PC-3 (cell line): Measurements from ENCODE around the gene NEU1. TPM values are rescaled to one million over a fixed set of nuclear protein-coding genes. Genes with fewer than 3 reads are reported as not detected.

Experiments
- ATAC-seq: fragments of 200-7000 bp; cut with Tn5 transposase; 2 replicates; pipeline ENCODE4 v1.9.1; 2020; ENCODE audit warnings: mild to moderate bottlenecking, moderate library complexity
- BruUV-seq: library from RNA; stranded (reverse); fragments of 400-500 nt; replicated peaks from 2 replicates; lab custom pipeline; 2021; lab: Mats Ljungman, UMichigan
- CTCF ChIA-PET: fragments of 300-600 bp; sonication (Branson Sonifier 250); formaldehyde crosslinking; loops from one replicate; lab custom pipeline; 2022; ENCODE audit warnings: antibody characterized with exemption; lab: Charles Lee
- POLR2A ChIA-PET: fragments of 300-600 bp; sonication (Branson Sonifier 250); formaldehyde crosslinking; loops from one replicate; lab custom pipeline; 2022; ENCODE audit warnings: antibody characterized with exemption; ENCODE audit not compliant: unreplicated experiment; lab: Charles Lee
- DNase-seq: peaks from one replicate; pipeline ENCODE4 v3.0.0-alpha.2; 2015
- H2AFZ ChIP-seq: fragments of 300-600 bp; sonication (generic); 2 replicates; pipeline ENCODE4 v1.6.0; 2016; ENCODE audit warnings: antibody characterized with exemption, low read length
- H3F3A ChIP-seq: fragments of 300-600 bp; sonication (generic); one replicate; pipeline ENCODE4 v1.6.0; 2017; ENCODE audit warnings: antibody characterized with exemption, low read length, control low read depth, mild to moderate bottlenecking; ENCODE audit not compliant: unreplicated experiment
- H3K27ac ChIP-seq: fragments of 300-600 bp; sonication (generic); 2 replicates; pipeline ENCODE4 v1.5.1; 2016; ENCODE audit warnings: mild to moderate bottlenecking, low read length
- H3K27me3 ChIP-seq: fragments of 300-600 bp; sonication (generic); 2 replicates; pipeline ENCODE4 v1.6.1; 2016; ENCODE audit warnings: low read length, mixed read lengths
- H3K36me3 ChIP-seq: fragments of 300-600 bp; sonication (generic); 2 replicates; pipeline ENCODE4 v1.6.1; 2016; ENCODE audit warnings: low read depth, mixed run types, low read length, mixed read lengths
- H3K4me1 ChIP-seq: fragments of 300-600 bp; sonication (generic); 2 replicates; pipeline ENCODE4 v1.5.1; 2016; ENCODE audit warnings: low read length; ENCODE audit not compliant: insufficient read depth
- H3K4me2 ChIP-seq: fragments of 300-600 bp; sonication (generic); 2 replicates; pipeline ENCODE4 v1.6.0; 2016; ENCODE audit warnings: low read length
- H3K4me3 ChIP-seq: fragments of 300-600 bp; sonication (generic); 2 replicates; pipeline ENCODE4 v1.5.1; 2016; ENCODE audit warnings: mild to moderate bottlenecking, low read length, mixed read lengths
- H3K79me2 ChIP-seq: fragments of 300-600 bp; sonication (generic); 2 replicates; pipeline ENCODE4 v1.6.1; 2017; ENCODE audit warnings: low read length, mixed read lengths
- H3K9ac ChIP-seq: fragments of 300-600 bp; sonication (generic); 2 replicates; pipeline ENCODE4 v1.6.0; 2016; ENCODE audit warnings: mild to moderate bottlenecking, low read length
- H3K9me2 ChIP-seq: fragments of 300-600 bp; sonication (generic); replicated peaks from 2 replicates; pipeline ENCODE4 v1.6.1; 2016; ENCODE audit warnings: mixed run types, low read length, mixed read lengths
- H3K9me3 ChIP-seq: fragments of 300-600 bp; sonication (generic); 2 replicates; pipeline ENCODE4 v1.6.1; 2016; ENCODE audit warnings: low read length, mixed read lengths
- H4K20me1 ChIP-seq: fragments of 300-600 bp; sonication (generic); 2 replicates; pipeline ENCODE4 v1.6.1; 2016; ENCODE audit warnings: low read length, mixed read lengths
- CTCF ChIP-seq: fragments of 300-600 bp; sonication (generic); conservative IDR thresholded peaks from 2 replicates; pipeline ENCODE4 v1.5.1; 2017; ENCODE audit warnings: antibody characterized with exemption, low read depth, mild to moderate bottlenecking, low read length
- EZH2 ChIP-seq: fragments of 300-600 bp; sonication (generic); IDR thresholded peaks from one replicate; pipeline ENCODE4 v1.6.1; 2017; ENCODE audit warnings: antibody characterized with exemption, mild to moderate bottlenecking, low read length; ENCODE audit not compliant: unreplicated experiment
- EZH2phosphoT487 ChIP-seq: fragments of 300-600 bp; sonication (generic); IDR thresholded peaks from 2 replicates; pipeline ENCODE4 v1.6.1; 2018; ENCODE audit warnings: mild to moderate bottlenecking, antibody characterized with exemption, low read length, borderline replicate concordance
- intact Hi-C: fragments of 100-400 bp; cut with micrococcal nuclease; formaldehyde crosslinking; loops from 2 replicates; pipeline ENCODE4 v1.9.0; 2023
- total RNA-seq: library from RNA; depleted of rRNA; stranded (reverse); fragments of >200 nt; gene quantifications from 2 replicates; pipeline ENCODE4 v1.2.3, GENCODE V29; 2014

The NEU1 gene
- total RNA-seq, 1 experiment from 2014 or later, result 31.7 TPM

GRCh38 chr6:31896856-31897611, 34.4 kb upstream of the NEU1 start:
- ATAC-seq (no peak), DNase-seq (no peak)
- Histone ChIP-seq H3K27ac (no peak overlapping the region), H3K4me3 (peak overlapping the region; percentile 81), H3K4me1 (peaks cover 33% of the 10 kb centered on the region), H3K36me3 (peaks cover 15% of the 10 kb centered on the region), H4K20me1 (no peaks in the 10 kb centered on the region), H3F3A (peaks cover 4% of the 10 kb centered on the region), H3K79me2 (peaks cover 34% of the 10 kb centered on the region), H3K4me2 (peak overlapping the region; percentile 95), H3K9me3 (no peaks in the 10 kb centered on the region), H3K27me3 (no peaks in the 10 kb centered on the region), H2AFZ (peak overlapping the region; percentile 70), H3K9me2 (no peaks in the 10 kb centered on the region), H3K9ac (peak overlapping the region; percentile 81)
- BruUV-seq, result no TSS peak
- ChIA-PET POLR2A (interaction anchor here (0.6 to 0.7 kb wide), 5 partner anchors 51 to 231 kb away, joined by 3 to 19 read pairs (median 3); partner anchors contain the start of gene ATF6B), CTCF (interaction anchor here (0.6 kb wide), 1 partner anchor 10 kb away, joined by 7 read pairs; no protein-coding TSS in a partner anchor)
- intact Hi-C loops, result loop anchor here (5.0 kb wide), 1 partner anchor 35 kb away; the partner anchor contains the start of gene NEU1
- TF ChIP-seq EZH2phosphoT487 (no peak), CTCF (no peak), EZH2 (no peak)

- intact Hi-C loops, result loop anchor here (5.0 kb wide), 1 partner anchor 34 kb away; the partner anchor contains the start of gene NEU1
- no peak overlapping the region for H3K27ac ChIP-seq
- H3K4me2 ChIP-seq, result peak overlapping the region; percentile 95
- POLR2A ChIA-PET, result interaction anchor here (0.6 kb wide), 1 partner anchor 55 kb away, joined by 3 read pairs; no protein-coding TSS in a partner anchor
- H3K79me2 ChIP-seq, result peaks cover 34% of the 10 kb centered on the region
- BruUV-seq, result no TSS peak
- DNase-seq, result no peak
- TF ChIP-seq EZH2 (no peak), EZH2phosphoT487 (no peak), CTCF (no peak)
- peak overlapping the region; percentile 81 for H3K9ac ChIP-seq
- H3K4me1 ChIP-seq, result peaks cover 33% of the 10 kb centered on the region
- H3K9me3 ChIP-seq, result no peaks in the 10 kb centered on the region
- no peaks in the 10 kb centered on the region for H3K9me2 ChIP-seq
- no peak for ATAC-seq
- no peaks in the 10 kb centered on the region for H4K20me1 ChIP-seq
- peaks cover 4% of the 10 kb centered on the region for H3F3A ChIP-seq
- H3K36me3 ChIP-seq, result peaks cover 19% of the 10 kb centered on the region
- H2AFZ ChIP-seq, result peak overlapping the region; percentile 70
- H3K4me3 ChIP-seq, result peak overlapping the region; percentile 81
- H3K27me3 ChIP-seq, result no peaks in the 10 kb centered on the region
- CTCF ChIA-PET, result no interaction called here
Measured at GRCh38 chr6:31896493-31896855, 33.9 kb upstream of the NEU1 start.

- H3K27ac ChIP-seq, result peak overlapping the region; percentile 56
- DNase-seq (no peak), ATAC-seq (no peak)
- TF ChIP-seq CTCF (no peak), EZH2 (no peak), EZH2phosphoT487 (no peak)
- no peaks in the 10 kb centered on the region for H3K27me3 ChIP-seq
- H3K4me1 ChIP-seq, result peaks cover 20% of the 10 kb centered on the region
- H3K9me2 ChIP-seq, result no peaks in the 10 kb centered on the region
- H3K79me2 ChIP-seq, result peaks cover 16% of the 10 kb centered on the region
- peaks cover 4% of the 10 kb centered on the region for H3F3A ChIP-seq
- H3K9ac ChIP-seq, result no peak overlapping the region
- H3K4me2 ChIP-seq, result peak overlapping the region; percentile 41; the same call in 1 of the 2 replicates
- H4K20me1 ChIP-seq, result no peaks in the 10 kb centered on the region
- CTCF ChIA-PET, result no interaction called here
- H3K9me3 ChIP-seq, result no peaks in the 10 kb centered on the region
- peaks cover 40% of the 10 kb centered on the region for H3K36me3 ChIP-seq
- POLR2A ChIA-PET, result no interaction called here
- no peak overlapping the region for H2AFZ ChIP-seq
- no TSS peak for BruUV-seq
- intact Hi-C loops, result no loop called here
- H3K4me3 ChIP-seq, result no peak overlapping the region
Measured at GRCh38 chr6:31892821-31893220, 30.2 kb upstream of the NEU1 start.
